HCT116 (cell line): ENCODE data around the gene ADAD2.

ENCODE experiments used
- CTCF ChIP-seq, 3 experiments: fragments of 200-600 bp in 1 of 3; sonication (generic) in 1 of 3; IDR thresholded peaks in 2 of 3; conservative IDR thresholded peaks in 1 of 3; 2 replicates each; pipeline ENCODE4 v1.5.1; 2012 to 2017; ENCODE audit warnings: low read depth in 2 of 3, low read length in 2 of 3, antibody characterized with exemption in 1 of 3, borderline replicate concordance in 1 of 3, control low read depth in 1 of 3, mild to moderate bottlenecking in 1 of 3, mixed read lengths in 1 of 3, mixed run types in 1 of 3, moderate library complexity in 1 of 3; ENCODE audit not compliant: insufficient read depth in 1 of 3
- EGR1 ChIP-seq: IDR thresholded peaks from 2 replicates; pipeline ENCODE4 v1.6.1; 2012; ENCODE audit warnings: low read depth
- ELF1 ChIP-seq: IDR thresholded peaks from 2 replicates; pipeline ENCODE4 v1.6.1; 2012; ENCODE audit warnings: low read depth, borderline replicate concordance
- EZH2 ChIP-seq: fragments of 200-600 bp; sonication (generic); IDR thresholded peaks from 2 replicates; pipeline ENCODE4 v1.6.1; 2017; ENCODE audit warnings: antibody characterized with exemption, mixed run types
- EZH2phosphoT487 ChIP-seq: fragments of 200-600 bp; IDR thresholded peaks from 2 replicates; pipeline ENCODE4 v1.6.1; 2018; ENCODE audit warnings: antibody characterized with exemption, borderline replicate concordance
- MAX ChIP-seq: IDR thresholded peaks from 2 replicates; pipeline ENCODE4 v1.6.1; 2012
- POLR2A ChIP-seq: IDR thresholded peaks from 2 replicates; pipeline ENCODE4 v1.7.0; 2011; ENCODE audit warnings: borderline replicate concordance; ENCODE audit not compliant: insufficient read depth, insufficient read length; ENCODE audit errors: extremely low read depth
- POLR2AphosphoS5 ChIP-seq: IDR thresholded peaks from 2 replicates; pipeline ENCODE4 v1.6.1; 2011; ENCODE audit warnings: mild to moderate bottlenecking, low read depth, low read length, moderate library complexity
- RAD21 ChIP-seq: IDR thresholded peaks from 2 replicates; pipeline ENCODE4 v1.6.1; 2012; ENCODE audit warnings: low read depth, mild to moderate bottlenecking
- SP1 ChIP-seq: IDR thresholded peaks from 2 replicates; pipeline ENCODE4 v1.6.1; 2012; ENCODE audit warnings: low read depth
- SRF ChIP-seq: IDR thresholded peaks from 2 replicates; pipeline ENCODE4 v1.6.1; 2012; ENCODE audit warnings: low read depth
- TCF7L2 ChIP-seq: IDR thresholded peaks from 2 replicates; pipeline ENCODE4 v1.7.0; 2011; ENCODE audit warnings: borderline replicate concordance, inconsistent platforms; ENCODE audit not compliant: insufficient read depth, insufficient read length; ENCODE audit errors: extremely low read depth
- ZNF274 ChIP-seq: fragments of 200-500 bp; sonication (Bioruptor generic); IDR thresholded peaks from 2 replicates; pipeline ENCODE4 v1.6.1; 2014; ENCODE audit warnings: mild to moderate bottlenecking, low read depth, low read length, inconsistent platforms

GRCh38 chr16:84166796-84167695 lies 23.9 kb upstream of the ADAD2 start:
- no peak for TF ChIP-seq CTCF (IDR thresholded peaks at IDR 0.05 in 2 of 3, conservative IDR thresholded peaks at IDR 0.05 in 1 of 3; ENCODE audit: borderline replicate concordance in 1 of 3, insufficient read depth in 1 of 3, low read depth in 2 of 3, low read length in 2 of 3)
- no peak for TF ChIP-seq RAD21
- no peak for TF ChIP-seq SP1
- no peak for TF ChIP-seq POLR2A
- TF ChIP-seq TCF7L2 = no peak
- no peak for TF ChIP-seq MAX
- no peak for TF ChIP-seq EZH2phosphoT487
- no peak for TF ChIP-seq ZNF274
- no peak for TF ChIP-seq POLR2AphosphoS5
- TF ChIP-seq ELF1 = no peak
- no peak for TF ChIP-seq SRF
- no peak for TF ChIP-seq EZH2
- no peak for TF ChIP-seq EGR1
